BJ (cell line): ENCODE results near the gene PDS5B. TPM values are rescaled to one million over a fixed set of nuclear protein-coding genes. Genes with fewer than 3 reads are reported as not detected.

Source experiments
- CTCF ChIA-PET: fragments of 350-600 bp; formaldehyde crosslinking; extraction: SDS; loops from one replicate; lab custom pipeline; 2021; ENCODE audit warnings: antibody characterized with exemption, inconsistent platforms; lab: Yijun Ruan, JAX
- POLR2A ChIA-PET: fragments of 300-600 bp; sonication (Branson Sonifier 250); formaldehyde crosslinking; extraction: SDS; loops from one replicate; lab custom pipeline; 2021; ENCODE audit warnings: antibody characterized with exemption; lab: Charles Lee
- DNase-seq: peaks from one replicate; pipeline ENCODE4 v3.0.0-alpha.2; 2011; ENCODE audit warnings: low read depth
- H3K27me3 ChIP-seq: 2 replicates; pipeline ENCODE4 v1.6.0; 2011; ENCODE audit warnings: low read length; ENCODE audit not compliant: control insufficient read depth, insufficient read depth
- H3K36me3 ChIP-seq: 2 replicates; pipeline ENCODE4 v1.5.1; 2011; ENCODE audit warnings: low read length; ENCODE audit not compliant: control insufficient read depth, insufficient read depth
- H3K4me3 ChIP-seq: 2 replicates; pipeline ENCODE4 v1.5.1; 2011; ENCODE audit warnings: low read depth, mild to moderate bottlenecking, control low read depth, low read length
- polyA plus RNA-seq: library from polyadenylated mRNA; depleted of rRNA; stranded (reverse); fragments of >200 nt; gene quantifications from 2 replicates; pipeline ENCODE4 v1.2.3, GENCODE V29; 2011
- TF ChIP-seq, protein P1 (sequence below): IDR thresholded peaks from 2 replicates; pipeline ENCODE4 v1.5.1; 2011; ENCODE audit warnings: low read depth, mild to moderate bottlenecking, control low read depth, inconsistent platforms, low read length, moderate library complexity; ENCODE audit not compliant: insufficient read depth

Gene PDS5B
- polyA plus RNA-seq, 1 experiment = 3.9 TPM

DNA sequence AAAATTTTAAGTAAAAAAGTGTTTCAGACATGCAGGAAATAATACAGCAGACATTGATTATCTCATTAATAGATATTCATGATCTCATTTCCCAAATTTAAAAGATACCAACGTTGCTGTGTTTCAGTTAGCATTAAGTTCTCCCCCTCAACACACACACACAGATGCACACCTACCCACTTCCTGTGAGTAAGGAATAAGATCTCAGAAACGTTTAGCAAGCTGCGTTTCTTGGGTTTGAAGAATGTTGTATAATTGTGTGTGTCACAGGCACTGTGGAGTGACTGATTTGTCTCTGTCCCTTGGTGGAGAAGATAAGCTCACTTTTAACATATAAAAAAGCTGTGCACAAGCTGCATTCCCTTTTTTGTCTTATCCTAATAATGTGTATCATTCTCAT lies 196.8 kb downstream of the PDS5B start:
- TF ChIP-seq, protein P1, sequence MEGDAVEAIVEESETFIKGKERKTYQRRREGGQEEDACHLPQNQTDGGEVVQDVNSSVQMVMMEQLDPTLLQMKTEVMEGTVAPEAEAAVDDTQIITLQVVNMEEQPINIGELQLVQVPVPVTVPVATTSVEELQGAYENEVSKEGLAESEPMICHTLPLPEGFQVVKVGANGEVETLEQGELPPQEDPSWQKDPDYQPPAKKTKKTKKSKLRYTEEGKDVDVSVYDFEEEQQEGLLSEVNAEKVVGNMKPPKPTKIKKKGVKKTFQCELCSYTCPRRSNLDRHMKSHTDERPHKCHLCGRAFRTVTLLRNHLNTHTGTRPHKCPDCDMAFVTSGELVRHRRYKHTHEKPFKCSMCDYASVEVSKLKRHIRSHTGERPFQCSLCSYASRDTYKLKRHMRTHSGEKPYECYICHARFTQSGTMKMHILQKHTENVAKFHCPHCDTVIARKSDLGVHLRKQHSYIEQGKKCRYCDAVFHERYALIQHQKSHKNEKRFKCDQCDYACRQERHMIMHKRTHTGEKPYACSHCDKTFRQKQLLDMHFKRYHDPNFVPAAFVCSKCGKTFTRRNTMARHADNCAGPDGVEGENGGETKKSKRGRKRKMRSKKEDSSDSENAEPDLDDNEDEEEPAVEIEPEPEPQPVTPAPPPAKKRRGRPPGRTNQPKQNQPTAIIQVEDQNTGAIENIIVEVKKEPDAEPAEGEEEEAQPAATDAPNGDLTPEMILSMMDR = no peak
- no peak for DNase-seq
- ChIA-PET CTCF (interaction anchor here (0.5 kb wide), 1 partner anchor 13 kb away, joined by 3 read pairs; no protein-coding TSS in a partner anchor), POLR2A (no interaction called here)
- Histone ChIP-seq H3K27me3 (no peaks in the 10 kb centered on the region), H3K4me3 (no peak overlapping the region), H3K36me3 (no peaks in the 10 kb centered on the region)

GRCh38 chr13:32790731-32791130 lies 204.5 kb downstream of the PDS5B start:
- Histone ChIP-seq H3K27me3 (no peaks in the 10 kb centered on the region), H3K4me3 (no peak overlapping the region), H3K36me3 (no peaks in the 10 kb centered on the region)
- ChIA-PET CTCF (no interaction called here), POLR2A (no interaction called here)
- TF ChIP-seq, protein P1 = no peak
- no peak for DNase-seq

DNA sequence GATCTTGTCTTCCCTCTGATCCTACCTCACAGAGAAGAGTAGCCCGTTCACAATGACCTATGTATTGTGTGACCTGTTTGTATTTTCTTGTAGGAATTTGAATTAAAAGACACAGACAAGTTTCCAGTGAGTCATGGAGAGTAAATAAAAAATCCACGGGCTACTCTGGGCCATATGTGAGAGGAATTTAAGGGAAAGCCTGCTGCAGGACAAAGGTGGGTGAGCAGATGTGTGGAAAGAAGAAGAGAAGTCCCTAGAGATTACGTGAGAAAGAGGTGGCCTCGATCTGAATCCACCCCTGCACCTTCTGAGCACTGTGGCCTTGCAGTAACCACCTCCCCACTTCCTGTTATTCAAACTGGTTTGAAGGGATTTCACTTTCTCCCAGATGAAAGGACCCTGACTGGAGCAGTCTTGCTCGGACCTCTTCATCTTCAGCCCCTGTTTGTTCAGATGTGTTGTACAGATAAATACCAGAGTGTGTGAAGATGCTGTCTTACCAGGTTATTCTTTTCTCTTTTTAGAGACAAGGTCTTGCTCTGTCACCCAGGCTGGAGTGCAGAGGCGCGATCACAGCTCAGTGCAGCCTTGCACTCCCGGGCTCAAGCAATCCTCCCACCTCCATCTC lies 205.4 kb downstream of the PDS5B start:
- no peaks in the 10 kb centered on the region for H3K36me3 ChIP-seq
- POLR2A ChIA-PET = no interaction called here
- TF ChIP-seq, protein P1 = no peak
- H3K27me3 ChIP-seq = no peaks in the 10 kb centered on the region
- no peak for DNase-seq
- CTCF ChIA-PET = no interaction called here
- no peak overlapping the region for H3K4me3 ChIP-seq

- ChIA-PET POLR2A (no interaction called here), CTCF (no interaction called here)
- no peaks in the 10 kb centered on the region for H3K27me3 ChIP-seq
- no peak for DNase-seq
- TF ChIP-seq, protein P1 = no peak
- H3K36me3 ChIP-seq = no peaks in the 10 kb centered on the region
- H3K4me3 ChIP-seq = no peak overlapping the region
Observed at GRCh38 chr13:32796754-32797153, 210.5 kb downstream of the PDS5B start.

- no peak for DNase-seq
- TF ChIP-seq, protein P1 = no peak
- CTCF ChIA-PET = no interaction called here
- POLR2A ChIA-PET = no interaction called here
- Histone ChIP-seq H3K36me3 (no peaks in the 10 kb centered on the region), H3K27me3 (no peaks in the 10 kb centered on the region; the same call in 1 of the 2 replicates), H3K4me3 (no peak overlapping the region)
Observed at GRCh38 chr13:32802159-32802558, 215.9 kb downstream of the PDS5B start.
